ENCODE data around the gene CD86. TPM values are rescaled to one million over a fixed set of nuclear protein-coding genes. Genes with fewer than 3 reads are reported as not detected.

The CD86 gene
- total and polyA plus RNA-seq, 2 of the 8 experiments (the other 6 are each of a cell fraction or from before 2014, with no cell fraction given): 0.12 to 0.30 TPM

DNA sequence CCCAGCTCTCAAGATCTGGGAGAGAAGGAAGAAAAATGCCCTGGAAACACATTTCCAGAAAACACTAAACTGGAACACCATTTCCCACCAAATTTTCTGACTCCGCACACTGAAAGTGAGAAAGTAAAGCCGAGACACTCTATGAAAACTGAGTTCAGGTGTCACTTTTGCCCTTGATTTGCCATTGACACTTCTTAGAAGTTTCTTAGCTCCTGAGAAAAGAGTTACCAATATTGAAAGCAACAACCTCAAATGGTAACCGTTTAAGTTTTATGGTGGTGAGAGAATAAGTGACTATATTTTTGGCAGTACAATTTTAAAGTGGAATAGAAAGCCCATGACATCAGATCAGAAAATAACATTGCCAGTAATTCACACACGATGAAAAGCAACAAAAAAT, 39.0 kb downstream of the CD86 start:
- 88% methylated on average over 4 of the region's 4 CpGs; no CpG with 5 or more reads in 1 of the 2 experiments for whole genome bisulfite sequencing, 2 experiments (ENCODE audit: extremely low coverage in 1 of 2, insufficient coverage in 1 of 2, insufficient read length in 1 of 2, insufficient replicate concordance in 2 of 2, low coverage in 1 of 2, low lambda C conversion rate in 2 of 2, missing lambda C conversion rate in 1 of 2)
- Histone ChIP-seq H2AFZ (ENCODE audit: low read length) (no peak overlapping the region), H3K79me2 (ENCODE audit: control insufficient read depth in 1 of 2, insufficient read depth in 2 of 2, low read length in 2 of 2) (no peaks in the 10 kb centered on the region), H3K18ac (ENCODE audit: extremely low read depth, low read length) (no peak overlapping the region), H4K5ac (ENCODE audit: insufficient read length, low read depth, low read length) (no peak overlapping the region), H2BK20ac (ENCODE audit: low read length) (no peak overlapping the region), H2BK12ac (ENCODE audit: low read depth, low read length) (no peak overlapping the region), H3K9me3 (ENCODE audit: insufficient read depth in 2 of 2, low read depth in 1 of 2, low read length in 1 of 2) (no peaks in the 10 kb centered on the region), H3K4me2 (ENCODE audit: insufficient read depth in 1 of 2, low read depth in 2 of 2, low read length in 2 of 2) (no peak overlapping the region), H3K4ac (replicated peaks; ENCODE audit: insufficient read length, low read depth, low read length) (no peak overlapping the region), H2BK15ac (ENCODE audit: low read length) (no peak overlapping the region), H4K91ac (replicated peaks; ENCODE audit: insufficient read length, low read length) (no peak overlapping the region), H3K36me3 (ENCODE audit: control insufficient read depth in 2 of 4, insufficient read depth in 4 of 4, low read length in 3 of 4) (no peaks in the 10 kb centered on the region), H3K27ac (ENCODE audit: low read depth, low read length) (no peak overlapping the region), H2AK5ac (ENCODE audit: low read depth, low read length) (no peak overlapping the region), H3K23ac (ENCODE audit: insufficient read length) (no peak overlapping the region), H3K79me1 (ENCODE audit: low read depth, low read length) (no peaks in the 10 kb centered on the region), H3K9ac (replicated peaks in 1 of 4; ENCODE audit: extremely low read depth in 1 of 4, low read depth in 3 of 4, low read length in 3 of 4) (no peak overlapping the region), H3K23me2 (ENCODE audit: low read depth, low read length) (no peaks in the 10 kb centered on the region), H3K27me3 (replicated peaks in 1 of 4; ENCODE audit: control insufficient read depth in 3 of 4, extremely low read depth in 1 of 4, insufficient read depth in 3 of 4, low read length in 3 of 4) (no peaks in the 10 kb centered on the region), H4K20me1 (replicated peaks in 1 of 2; ENCODE audit: control insufficient read depth in 1 of 2, insufficient read depth in 2 of 2, low read length in 2 of 2) (no peaks in the 10 kb centered on the region), H3K4me1 (replicated peaks in 1 of 4; ENCODE audit: control insufficient read depth in 3 of 4, insufficient read depth in 4 of 4, low read length in 3 of 4) (0 out of 7 replicates have a peak, but pooled peaks cover 0 to 2% (median 0%) of the 10 kb centered on the region in 4 experiments), H3K56ac (replicated peaks; ENCODE audit: insufficient read length, low read depth, low read length) (no peak overlapping the region), H3K14ac (ENCODE audit: insufficient read length) (no peak overlapping the region), H3K4me3 (ENCODE audit: extremely low read depth in 1 of 4, insufficient read depth in 2 of 4, low read depth in 3 of 4, low read length in 4 of 4) (no peak overlapping the region), H2BK5ac (ENCODE audit: low read depth, low read length) (no peak overlapping the region), H4K8ac (ENCODE audit: extremely low read depth, insufficient read depth, low read length) (no peak overlapping the region), H2BK120ac (replicated peaks; ENCODE audit: low read depth, low read length) (no peak overlapping the region)
- ChIA-PET POLR2A (ENCODE audit: partially characterized antibody) (no interaction called here), CTCF (ENCODE audit: partially characterized antibody) (interaction anchor here (0.5 to 2.6 kb wide), 6 partner anchors 9 to 1466 kb away, joined by 3 to 7 read pairs (median 4); no protein-coding TSS in a partner anchor)
- no peak for TF ChIP-seq USF2 (IDR thresholded peaks at IDR 0.05; ENCODE audit: low read length)
- no peak for FAIRE-seq
- DNase-seq (ENCODE audit: low read depth in 1 of 2, low spot score in 2 of 2): no peak
